Stimulated activated CD4-positive, alpha-beta T cell treated with anti-CD3 and anti-CD28 coated beads, Interleukin-1b, Interleukin-23, amount 100 ng/mL, for 48 hours (primary cell): Measurements from ENCODE around the gene CLCF1.
"Not testable (repeated sequence)": the region's sequence is repeated elsewhere in the genome, so short reads cannot be mapped to it uniquely, and the experiment has no call there.

ENCODE experiments used
- DNase-seq: peaks from one replicate; pipeline ENCODE4 v3.0.0-alpha.2; 2020

CLCF1 gene

DNA sequence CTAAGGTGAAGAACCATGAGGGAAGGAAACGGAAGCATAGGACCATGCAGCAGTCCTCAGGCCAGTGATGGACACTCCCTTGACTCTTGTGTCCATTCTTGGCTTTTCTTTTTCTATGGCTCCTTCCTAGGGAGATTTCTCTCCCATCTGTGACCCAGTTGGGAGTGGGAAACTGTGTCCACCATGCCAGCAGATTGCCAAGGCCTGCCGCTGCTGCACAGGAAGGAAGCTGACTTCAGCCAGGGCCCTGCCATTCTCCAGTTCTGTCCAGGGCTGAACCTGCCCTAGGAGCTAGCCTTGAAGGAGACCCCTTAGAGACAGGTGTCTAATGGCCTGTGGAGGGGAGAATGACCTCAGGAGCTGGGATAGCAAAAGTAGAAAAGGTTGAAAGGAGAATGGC, 52.7 kb downstream of the CLCF1 start:
- DNase-seq = no peak

GRCh38 chr11:67320011-67320410, 53.4 kb downstream of the CLCF1 start:
- no peak for DNase-seq

DNA sequence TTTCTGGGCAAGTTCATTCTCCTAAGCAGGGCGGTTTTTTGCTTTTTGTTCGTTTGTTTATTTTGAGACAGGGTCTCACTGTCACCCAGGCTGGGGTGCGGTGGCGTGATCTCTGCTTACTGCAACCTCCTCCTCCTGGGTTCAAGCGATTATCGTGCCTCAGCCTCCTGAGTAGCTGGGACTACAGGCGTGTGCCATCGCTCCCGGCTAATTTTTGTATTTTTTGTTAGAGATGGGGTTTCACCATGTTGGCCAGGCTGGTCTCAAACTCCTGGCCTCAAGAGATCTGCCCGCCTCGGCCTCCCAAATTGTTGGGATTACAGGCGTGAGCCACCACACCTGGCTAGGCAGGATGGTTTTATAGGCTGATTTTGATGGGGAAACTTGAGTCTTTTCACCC, 54.5 kb downstream of the CLCF1 start:
- DNase-seq = not testable (repeated sequence)

DNA sequence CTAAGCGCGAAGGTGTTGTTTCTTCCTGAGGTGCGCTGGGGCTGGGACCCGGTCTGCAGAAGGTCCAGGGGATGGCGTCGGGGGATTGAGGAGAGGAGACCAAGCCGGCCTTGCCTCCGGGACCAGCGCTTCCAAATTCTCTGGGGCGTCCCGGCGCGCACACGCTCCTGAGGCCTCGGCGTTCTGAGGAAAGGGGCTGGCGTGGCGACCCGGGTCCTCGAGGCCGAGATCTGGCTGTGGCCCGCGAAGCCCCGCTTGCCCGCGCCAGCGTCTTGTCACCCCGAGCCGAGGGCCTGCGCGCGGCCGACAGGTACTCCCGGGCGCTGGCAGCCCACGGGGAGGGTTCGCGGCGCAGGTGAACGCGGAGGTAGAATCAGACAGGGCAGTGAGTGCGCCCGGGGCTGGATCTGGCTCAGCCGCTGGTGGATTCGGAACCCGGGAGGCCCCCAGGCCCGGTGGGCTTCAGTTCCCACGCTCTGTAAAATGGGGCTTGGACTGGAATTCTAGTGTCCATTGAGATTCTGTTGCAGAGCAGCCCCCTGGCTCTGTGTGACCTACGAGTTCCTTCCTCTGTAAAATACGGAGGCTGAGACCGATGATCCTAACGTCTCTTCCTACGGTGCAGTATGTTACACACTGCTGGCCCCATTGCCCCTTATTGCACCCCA, 55.4 kb downstream of the CLCF1 start:
- no peak for DNase-seq

GRCh38 chr11:67317205-67317887, 56.1 kb downstream of the CLCF1 start:
- DNase-seq = peak; percentile 98

DNA sequence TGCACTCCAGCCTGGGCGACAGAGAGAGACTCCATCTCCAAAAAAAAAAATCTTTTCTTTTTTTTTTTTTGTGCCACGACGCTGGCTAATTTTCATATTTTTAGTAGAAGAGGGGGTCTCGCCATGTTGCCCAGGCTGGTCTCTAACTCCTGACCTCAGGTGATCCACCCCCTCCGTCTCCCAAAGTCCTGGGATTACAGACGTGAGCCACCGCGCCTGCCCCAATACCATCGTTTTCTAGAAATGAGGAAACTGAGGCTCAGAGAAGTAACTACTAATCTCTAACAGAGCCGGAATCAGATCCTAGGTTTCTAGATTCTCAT, 56.6 kb downstream of the CLCF1 start:
- no peak for DNase-seq

- no peak for DNase-seq
Measured at GRCh38 chr11:67315325-67315909, 58.0 kb downstream of the CLCF1 start.

DNA sequence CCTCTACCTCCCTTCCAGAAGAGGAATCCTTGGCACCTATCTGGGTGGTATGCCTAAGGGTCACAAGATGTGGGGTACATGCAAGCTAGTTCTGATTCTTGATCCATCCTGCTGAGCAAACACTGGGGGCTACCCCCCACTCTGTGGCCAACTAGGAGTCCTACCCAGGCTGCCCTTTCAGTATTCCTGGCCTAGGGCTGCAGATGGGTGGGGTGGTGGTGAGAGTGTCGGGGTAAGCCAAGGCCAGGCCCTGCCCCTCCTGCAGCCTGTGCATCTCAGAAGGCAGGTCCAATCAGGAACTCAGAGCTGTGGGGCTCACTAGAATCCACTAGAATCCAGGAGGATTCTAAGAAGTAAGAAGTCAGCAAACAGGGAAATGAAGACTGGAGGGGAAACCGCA, 59.2 kb downstream of the CLCF1 start:
- no peak for DNase-seq
